HepG2 (cell line): ENCODE measurements around the gene MAPRE3. TPM values are rescaled to one million over a fixed set of nuclear protein-coding genes. Genes with fewer than 3 reads are reported as not detected.
A peak's percentile ranks its signal among the peaks of the same experiment; 100 is the strongest.

ENCODE experiments used
- FOXP1 ChIP-seq, 2 experiments: fragments of 450-650 bp in 1 of 2; IDR thresholded peaks; 2 replicates each; pipeline ENCODE4 v1.6.1; 2017 to 2018; ENCODE audit warnings: antibody characterized with exemption in 1 of 2
- HMG20A ChIP-seq: IDR thresholded peaks from 2 replicates; pipeline ENCODE4 v1.6.1; 2016; ENCODE audit warnings: borderline replicate concordance
- ISX ChIP-seq: sonication (generic); formaldehyde crosslinking; conservative IDR thresholded peaks from 2 replicates; pipeline ENCODE4 v1.5.0; 2020; ENCODE audit warnings: missing genetic modification reagents
- KLF11 ChIP-seq: IDR thresholded peaks from 2 replicates; pipeline ENCODE4 v1.6.1; 2016; ENCODE audit warnings: missing compliant biosample characterization
- KLF16 ChIP-seq, 2 experiments: sonication (generic) in 1 of 2; formaldehyde crosslinking in 1 of 2; IDR thresholded peaks; 2 replicates each; pipeline versions ENCODE4 v1.6.1 to v1.8.0; 2016 to 2023; ENCODE audit warnings: missing genetic modification reagents in 2 of 2, missing compliant biosample characterization in 1 of 2
- MAFF ChIP-seq: IDR thresholded peaks from 2 replicates; pipeline ENCODE4 v1.6.1; 2011; ENCODE audit warnings: low read depth, low read length, improper control_type of control experiment
- RBM39 ChIP-seq: fragments of 200-400 bp; formaldehyde crosslinking; IDR thresholded peaks from one replicate; pipeline ENCODE4 v1.6.1; 2018; ENCODE audit warnings: antibody characterized with exemption, mild to moderate bottlenecking, low read depth, low read length; ENCODE audit not compliant: poor library complexity, severe bottlenecking
- SAP130 ChIP-seq: IDR thresholded peaks from 2 replicates; pipeline ENCODE4 v1.6.1; 2016; ENCODE audit warnings: low read depth
- SCMH1 ChIP-seq: sonication (generic); formaldehyde crosslinking; IDR thresholded peaks from 2 replicates; pipeline ENCODE4 v1.9.0; 2021; ENCODE audit warnings: missing genetic modification reagents, mild to moderate bottlenecking, borderline replicate concordance
- SP1 ChIP-seq, 2 experiments: fragments of 450-650 bp in 1 of 2; sonication (generic) in 1 of 2; formaldehyde crosslinking in 1 of 2; IDR thresholded peaks; 2 replicates each; pipeline versions ENCODE4 v1.4.0 to v1.6.1; 2016 to 2020; ENCODE audit warnings: missing genetic modification reagents in 1 of 2
- SRF ChIP-seq: IDR thresholded peaks from 2 replicates; pipeline ENCODE4 v1.6.1; 2011; ENCODE audit warnings: mild to moderate bottlenecking, low read depth, low read length, moderate library complexity
- ZBTB7A ChIP-seq: sonication (generic); formaldehyde crosslinking; IDR thresholded peaks from 2 replicates; pipeline ENCODE4 v1.8.0; 2022; ENCODE audit warnings: mild to moderate bottlenecking, missing genetic modification reagents
- ZFAT ChIP-seq: sonication (generic); formaldehyde crosslinking; conservative IDR thresholded peaks from 2 replicates; pipeline ENCODE4 v1.8.1; 2023; ENCODE audit warnings: missing genetic modification reagents, inconsistent platforms
- ZFY ChIP-seq: sonication (generic); formaldehyde crosslinking; IDR thresholded peaks from 2 replicates; pipeline ENCODE4 v1.4.0; 2020; ENCODE audit warnings: missing genetic modification reagents
- ZKSCAN1 ChIP-seq: fragments of 150-350 bp; IDR thresholded peaks from 2 replicates; pipeline ENCODE4 v1.6.1; 2014; ENCODE audit warnings: low read length
- ZMYM2 ChIP-seq: sonication (generic); formaldehyde crosslinking; IDR thresholded peaks from 2 replicates; pipeline ENCODE4 v1.8.0; 2022; ENCODE audit warnings: mild to moderate bottlenecking, missing genetic modification reagents
- ZNF264 ChIP-seq: sonication (generic); formaldehyde crosslinking; IDR thresholded peaks from 2 replicates; pipeline ENCODE4 v1.4.0; 2020; ENCODE audit warnings: missing genetic modification reagents
- ZNF317 ChIP-seq: sonication (generic); formaldehyde crosslinking; IDR thresholded peaks from 2 replicates; pipeline ENCODE4 v1.5.0; 2020; ENCODE audit warnings: mild to moderate bottlenecking, missing genetic modification reagents
- ZNF367 ChIP-seq: sonication (generic); formaldehyde crosslinking; IDR thresholded peaks from 2 replicates; pipeline ENCODE4 v1.4.0; 2020; ENCODE audit warnings: missing genetic modification reagents, borderline replicate concordance
- polyA plus RNA-seq, 8 experiments: library from polyadenylated mRNA; depleted of rRNA in 3 of 8; stranded (reverse) in 7 of 8; unstranded in 1 of 8; fragments of >200 nt; fragmentation: Illumina TruSeq in 4 of 8; extraction: Trizol in 4 of 8; gene quantifications; 2 replicates each; pipeline versions ENCODE4 v1.2.1 to v1.2.3, GENCODE V29; 2011 to 2016; ENCODE audit warnings: low read depth in 4 of 8, missing spikeins in 1 of 8, mixed read lengths in 1 of 8; ENCODE audit not compliant: insufficient read depth in 1 of 8
- total RNA-seq, 5 experiments: library from RNA; depleted of rRNA; stranded (reverse); fragments of >200 nt; fragmentation: Illumina TruSeq; extraction: Trizol; gene quantifications; 2 replicates each; pipeline ENCODE4 v1.2.3, GENCODE V29; 2016; ENCODE audit warnings: low read depth in 1 of 5
- TF ChIP-seq, protein P1 (sequence below): sonication (generic); formaldehyde crosslinking; IDR thresholded peaks from 2 replicates; pipeline ENCODE4 v1.4.0; 2020; ENCODE audit warnings: missing genetic modification reagents
- TF ChIP-seq, protein P2 (sequence below): sonication (generic); formaldehyde crosslinking; IDR thresholded peaks from 2 replicates; pipeline ENCODE4 v1.5.0; 2020; ENCODE audit warnings: missing genetic modification reagents

The MAPRE3 gene
- total and polyA plus RNA-seq, 2 of the 13 experiments (the other 11 are each of a cell fraction or from before 2014, with no cell fraction given): 0.31 to 0.91 TPM

DNA sequence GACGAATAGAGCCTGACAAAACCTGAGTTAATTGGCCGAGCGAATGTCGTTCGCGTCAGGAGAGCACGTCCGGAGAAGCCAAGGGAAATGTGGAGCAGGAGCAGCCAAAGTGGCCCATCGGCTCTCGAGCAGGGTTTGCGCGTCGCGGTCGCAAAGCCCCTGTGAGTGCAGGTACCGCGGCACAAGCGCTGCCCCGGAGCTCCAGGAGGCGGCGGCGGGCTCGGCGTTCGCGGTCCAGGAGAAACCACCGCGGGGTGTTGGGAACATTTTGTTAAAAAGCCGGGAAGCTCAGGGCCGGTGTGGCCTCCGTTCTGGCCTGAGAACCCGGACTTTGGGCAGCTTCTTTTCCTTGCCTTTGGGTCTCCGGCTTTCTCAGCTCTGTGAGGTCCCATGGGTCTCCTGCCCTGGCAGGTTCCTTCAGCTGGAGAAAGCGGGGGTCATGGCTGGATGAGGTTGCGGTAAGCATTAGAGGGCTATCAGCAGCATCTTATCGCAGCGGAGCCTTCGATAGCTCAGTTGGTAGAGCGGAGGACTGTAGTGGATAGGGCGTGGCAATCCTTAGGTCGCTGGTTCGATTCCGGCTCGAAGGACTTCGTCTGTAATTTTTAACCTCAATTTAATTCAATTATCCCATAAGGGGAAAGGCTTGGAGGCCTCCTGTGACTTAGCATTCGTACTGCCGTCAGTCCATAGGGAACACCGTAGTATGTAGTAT is 80.0 kb downstream of the MAPRE3 start (continued):
- TF ChIP-seq ZKSCAN1: peak; percentile 80
- TF ChIP-seq SCMH1: no peak
- TF ChIP-seq RBM39: peak; percentile 77
- TF ChIP-seq SAP130 (CRISPR knock-in tag): peak; percentile 78; the same call in 1 of the 2 replicates
- no peak for TF ChIP-seq ZFAT
- no peak for TF ChIP-seq HMG20A (CRISPR knock-in tag)
- TF ChIP-seq FOXP1 (IDR thresholded peaks at IDR 0.05): no peak
- no peak for TF ChIP-seq FOXP1 (CRISPR knock-in tag; IDR thresholded peaks at IDR 0.05)
- TF ChIP-seq ZNF317 (CRISPR knock-in tag): peak; percentile 73; the same call in 1 of the 2 replicates
- TF ChIP-seq SP1 (IDR thresholded peaks at IDR 0.05): no peak
- peak; percentile 40 for TF ChIP-seq SP1 (CRISPR knock-in tag; IDR thresholded peaks at IDR 0.05)
- TF ChIP-seq ZBTB7A (CRISPR knock-in tag): peak; percentile 96; the same call in 1 of the 2 replicates
- TF ChIP-seq, protein P1, sequence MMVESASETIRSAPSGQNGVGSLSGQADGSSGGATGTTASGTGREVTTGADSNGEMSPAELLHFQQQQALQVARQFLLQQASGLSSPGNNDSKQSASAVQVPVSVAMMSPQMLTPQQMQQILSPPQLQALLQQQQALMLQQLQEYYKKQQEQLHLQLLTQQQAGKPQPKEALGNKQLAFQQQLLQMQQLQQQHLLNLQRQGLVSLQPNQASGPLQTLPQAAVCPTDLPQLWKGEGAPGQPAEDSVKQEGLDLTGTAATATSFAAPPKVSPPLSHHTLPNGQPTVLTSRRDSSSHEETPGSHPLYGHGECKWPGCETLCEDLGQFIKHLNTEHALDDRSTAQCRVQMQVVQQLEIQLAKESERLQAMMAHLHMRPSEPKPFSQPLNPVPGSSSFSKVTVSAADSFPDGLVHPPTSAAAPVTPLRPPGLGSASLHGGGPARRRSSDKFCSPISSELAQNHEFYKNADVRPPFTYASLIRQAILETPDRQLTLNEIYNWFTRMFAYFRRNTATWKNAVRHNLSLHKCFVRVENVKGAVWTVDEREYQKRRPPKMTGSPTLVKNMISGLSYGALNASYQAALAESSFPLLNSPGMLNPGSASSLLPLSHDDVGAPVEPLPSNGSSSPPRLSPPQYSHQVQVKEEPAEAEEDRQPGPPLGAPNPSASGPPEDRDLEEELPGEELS (CRISPR knock-in tag): no peak; the same call in 1 of the 2 replicates
- TF ChIP-seq KLF16 (CRISPR knock-in tag; IDR thresholded peaks at IDR 0.05): peak in 1 of 2 experiments; percentile 79; a peak in 2 of 4 replicates
- 0 out of 2 replicates have a peak, but pooled peaks have one; percentile 1 for TF ChIP-seq MAFF
- TF ChIP-seq ZNF367 (CRISPR knock-in tag): no peak
- no peak for TF ChIP-seq ZMYM2 (CRISPR knock-in tag)
- 0 out of 2 replicates have a peak, but pooled peaks have one; percentile 21 for TF ChIP-seq KLF11 (CRISPR knock-in tag)
- 0 out of 2 replicates have a peak, but pooled peaks have one; percentile 27 for TF ChIP-seq ISX (CRISPR knock-in tag)
- 0 out of 2 replicates have a peak, but pooled peaks have one; percentile 9 for TF ChIP-seq ZNF264
- peak; percentile 87 for TF ChIP-seq ZFY
- TF ChIP-seq SRF: peak; percentile 57
- TF ChIP-seq, protein P2, sequence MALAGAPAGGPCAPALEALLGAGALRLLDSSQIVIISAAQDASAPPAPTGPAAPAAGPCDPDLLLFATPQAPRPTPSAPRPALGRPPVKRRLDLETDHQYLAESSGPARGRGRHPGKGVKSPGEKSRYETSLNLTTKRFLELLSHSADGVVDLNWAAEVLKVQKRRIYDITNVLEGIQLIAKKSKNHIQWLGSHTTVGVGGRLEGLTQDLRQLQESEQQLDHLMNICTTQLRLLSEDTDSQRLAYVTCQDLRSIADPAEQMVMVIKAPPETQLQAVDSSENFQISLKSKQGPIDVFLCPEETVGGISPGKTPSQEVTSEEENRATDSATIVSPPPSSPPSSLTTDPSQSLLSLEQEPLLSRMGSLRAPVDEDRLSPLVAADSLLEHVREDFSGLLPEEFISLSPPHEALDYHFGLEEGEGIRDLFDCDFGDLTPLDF (CRISPR knock-in tag): peak; percentile 31
